Tibial artery (tissue), 4 donors: ENCODE results near the gene PAOX.
A peak's percentile ranks its signal among the peaks of the same experiment; 100 is the strongest.
"Not testable (repeated sequence)": the region's sequence is repeated elsewhere in the genome, so short reads cannot be mapped to it uniquely, and the experiment has no call there.

ENCODE experiments used
- DNase-seq, 2 donors: peaks; one replicate each; pipeline ENCODE4 v3.0.0-alpha.2; 2019
- H3K27ac ChIP-seq, 2 donors: fragments of 200-600 bp; sonication (generic) in 1 of 2; 1 replicate in 1 of 2; 2 replicates in 1 of 2; pipeline ENCODE4 v1.5.1; 2018 to 2019; ENCODE audit warnings: mild to moderate bottlenecking in 1 of 2
- H3K27me3 ChIP-seq, 2 donors: fragments of 200-600 bp; sonication (generic) in 1 of 2; one replicate each; pipeline versions ENCODE4 v1.5.1 to v1.6.0; 2016 to 2019
- H3K36me3 ChIP-seq, 3 donors: fragments of 200-600 bp; sonication (generic) in 2 of 3; one replicate each; pipeline ENCODE4 v1.5.1; 2016 to 2019; ENCODE audit warnings: mild to moderate bottlenecking in 2 of 3
- H3K4me1 ChIP-seq, 4 donors: fragments of 200-600 bp; sonication (generic) in 2 of 4; 1 replicate in 3 of 4; 2 replicates in 1 of 4; pipeline ENCODE4 v1.5.1; 2016 to 2019
- H3K4me3 ChIP-seq, 2 donors: fragments of 200-600 bp; sonication (generic) in 1 of 2; 1 replicate in 1 of 2; 2 replicates in 1 of 2; pipeline ENCODE4 v1.5.1; 2018 to 2019; ENCODE audit warnings: mild to moderate bottlenecking in 2 of 2
- H3K9me3 ChIP-seq, 3 donors: fragments of 200-600 bp; sonication (generic) in 1 of 3; one replicate each; pipeline ENCODE4 v1.5.1; 2016 to 2019
- CTCF ChIP-seq, 2 experiments: fragments of 200-600 bp in 1 of 2; fragments of 450-650 bp in 1 of 2; IDR thresholded peaks; one replicate each; pipeline ENCODE4 v1.5.1; 2017 to 2019; ENCODE audit warnings: antibody characterized with exemption in 2 of 2, mild to moderate bottlenecking in 1 of 2, moderate library complexity in 1 of 2
- intact Hi-C: fragments of 100-400 bp; cut with DNase I; formaldehyde crosslinking; loops from one replicate; pipeline ENCODE4 v1.15.0; 2023; ENCODE audit warnings: low total_unique reads

PAOX gene

GRCh38 chr10:133405272-133405671 is 26.2 kb downstream of the PAOX start:
- no peak for DNase-seq
- TF ChIP-seq CTCF (IDR thresholded peaks at IDR 0.05): no peak
- H3K9me3 ChIP-seq: no peaks in the 10 kb centered on the region
- H3K4me3 ChIP-seq: no peak overlapping the region
- H3K4me1 ChIP-seq: no peaks in the 10 kb centered on the region
- intact Hi-C loops: no loop called here
- H3K36me3 ChIP-seq: peaks cover 52 to 82% (median 62%) of the 10 kb centered on the region in 3 donors
- no peak overlapping the region for H3K27ac ChIP-seq
- no peaks in the 10 kb centered on the region for H3K27me3 ChIP-seq

GRCh38 chr10:133405844-133406527 is 26.9 kb downstream of the PAOX start:
- H3K36me3 ChIP-seq: peaks cover 55 to 83% (median 64%) of the 10 kb centered on the region in 3 donors
- no peaks in the 10 kb centered on the region for H3K27me3 ChIP-seq
- no peaks in the 10 kb centered on the region for H3K4me1 ChIP-seq
- no peak for DNase-seq
- peaks cover 0 to 5% (median under 1%) of the 10 kb centered on the region in 3 donors for H3K9me3 ChIP-seq
- intact Hi-C loops: no loop called here
- no peak overlapping the region for H3K27ac ChIP-seq
- no peak overlapping the region for H3K4me3 ChIP-seq
- TF ChIP-seq CTCF (IDR thresholded peaks at IDR 0.05): no peak

- no peaks in the 10 kb centered on the region for H3K4me1 ChIP-seq
- H3K27me3 ChIP-seq: no peaks in the 10 kb centered on the region
- DNase-seq: no peak
- no peak for TF ChIP-seq CTCF (IDR thresholded peaks at IDR 0.05)
- peaks cover 61 to 78% (median 67%) of the 10 kb centered on the region in 3 donors for H3K36me3 ChIP-seq
- H3K27ac ChIP-seq: no peak overlapping the region
- H3K9me3 ChIP-seq: peaks cover 0 to 27% (median 17%) of the 10 kb centered on the region in 3 donors
- no peak overlapping the region for H3K4me3 ChIP-seq
- intact Hi-C loops: no loop called here
Observed at GRCh38 chr10:133411523-133412380, 32.7 kb downstream of the PAOX start.

- no peak for DNase-seq
- no peak overlapping the region for H3K4me3 ChIP-seq
- peaks cover 61 to 73% (median 63%) of the 10 kb centered on the region in 3 donors for H3K36me3 ChIP-seq
- H3K9me3 ChIP-seq: peaks cover 0 to 27% (median 17%) of the 10 kb centered on the region in 3 donors
- intact Hi-C loops: no loop called here
- H3K4me1 ChIP-seq: no peaks in the 10 kb centered on the region
- TF ChIP-seq CTCF (IDR thresholded peaks at IDR 0.05): no peak
- no peak overlapping the region for H3K27ac ChIP-seq
- no peaks in the 10 kb centered on the region for H3K27me3 ChIP-seq
Observed at GRCh38 chr10:133412381-133412711, 33.3 kb downstream of the PAOX start.

GRCh38 chr10:133414401-133414800 is 35.3 kb downstream of the PAOX start:
- DNase-seq, H3K27ac ChIP-seq, H3K4me1 ChIP-seq, H3K4me3 ChIP-seq, intact Hi-C loops: not testable (repeated sequence)
- Histone ChIP-seq H3K27me3 (peaks cover 0 to 13% of the 10 kb centered on the region in 2 donors), H3K9me3 (peaks cover 0 to 27% (median 17%) of the 10 kb centered on the region in 3 donors), H3K36me3 (peaks cover 61 to 77% (median 68%) of the 10 kb centered on the region in 3 donors)

GRCh38 chr10:133415752-133416151 is 36.7 kb downstream of the PAOX start:
- H3K27ac ChIP-seq: no peak overlapping the region
- H3K4me1 ChIP-seq: no peaks in the 10 kb centered on the region
- peaks cover 0 to 24% (median 17%) of the 10 kb centered on the region in 3 donors for H3K9me3 ChIP-seq
- DNase-seq: peak in 1 of 2 donors; percentile 28
- peaks cover 0 to 27% of the 10 kb centered on the region in 2 donors for H3K27me3 ChIP-seq
- intact Hi-C loops: no loop called here
- peaks cover 62 to 77% (median 68%) of the 10 kb centered on the region in 3 donors for H3K36me3 ChIP-seq
- H3K4me3 ChIP-seq: no peak overlapping the region
- TF ChIP-seq CTCF (IDR thresholded peaks at IDR 0.05): no peak
